T-helper 17 cell (primary cell): ENCODE data around the gene SNX24. TPM values are rescaled to one million over a fixed set of nuclear protein-coding genes. Genes with fewer than 3 reads are reported as not detected.

Experiments used
- ATAC-seq: fragments of 150-1000 bp; cut with Tn5 transposase; 2 replicates; pipeline ENCODE4 v1.10.0; 2021; ENCODE audit warnings: mild to moderate bottlenecking, moderate library complexity
- DNase-seq, 3 donors: peaks; one replicate each; pipeline versions ENCODE4 v3.0.0 to v3.0.0-alpha.2; 2020 to 2021
- H3K9me3 ChIP-seq: one replicate; pipeline ENCODE4 v1.7.0; 2013; ENCODE audit warnings: low read length, mild to moderate bottlenecking; ENCODE audit not compliant: control insufficient read depth, poor library complexity, severe bottlenecking
- H3K27ac Mint-ChIP-seq: one replicate; pipeline ENCODE4 v1.8.0; 2022; ENCODE audit warnings: mild to moderate bottlenecking, moderate library complexity, mixed read lengths
- H3K27me3 Mint-ChIP-seq: one replicate; pipeline ENCODE4 v1.8.0; 2022; ENCODE audit warnings: mixed read lengths
- H3K36me3 Mint-ChIP-seq: one replicate; pipeline ENCODE4 v1.8.0; 2022; ENCODE audit warnings: low read depth, mixed read lengths
- H3K4me1 Mint-ChIP-seq: one replicate; pipeline ENCODE4 v1.8.0; 2022; ENCODE audit warnings: mild to moderate bottlenecking, mixed read lengths
- H3K4me3 Mint-ChIP-seq: one replicate; pipeline ENCODE4 v1.8.0; 2022; ENCODE audit warnings: mild to moderate bottlenecking, moderate library complexity, mixed read lengths
- total RNA-seq, 4 donors: library from RNA in 2 of 4; stranded (reverse) in 2 of 4; gene quantifications; one replicate each; pipeline ENCODE4 v1.2.3 and lab custom pipeline; 2022 to 2026

SNX24 gene
- total RNA-seq, 2 donors from 2014 or later, result 7.3 to 7.7 TPM

- Mint-ChIP-seq H3K27me3 (no peaks in the 10 kb centered on the region), H3K4me1 (peaks cover 7% of the 10 kb centered on the region), H3K4me3 (no peak overlapping the region), H3K27ac (no peak overlapping the region), H3K36me3 (peaks cover 4% of the 10 kb centered on the region)
- DNase-seq (no peak), ATAC-seq (no peak)
- no peaks in the 10 kb centered on the region for H3K9me3 ChIP-seq
These were observed 35.3 kb downstream of the SNX24 start for GRCh38 chr5:122880749-122881148.

GRCh38 chr5:122882831-122883230 is 37.4 kb downstream of the SNX24 start:
- peak overlapping the region; percentile 45 for H3K27ac Mint-ChIP-seq
- no peaks in the 10 kb centered on the region for H3K36me3 Mint-ChIP-seq
- no peak overlapping the region for H3K4me3 Mint-ChIP-seq
- no peaks in the 10 kb centered on the region for H3K9me3 ChIP-seq
- peaks cover 7% of the 10 kb centered on the region for H3K4me1 Mint-ChIP-seq
- H3K27me3 Mint-ChIP-seq, result no peaks in the 10 kb centered on the region
- DNase-seq, result no peak
- ATAC-seq, result no peak

- no peak overlapping the region for H3K4me3 Mint-ChIP-seq
- H3K4me1 Mint-ChIP-seq, result peaks cover 7% of the 10 kb centered on the region
These were observed 39.7 kb downstream of the SNX24 start for GRCh38 chr5:122885045-122885517.

GRCh38 chr5:122885891-122886290 is 40.5 kb downstream of the SNX24 start:
- no peak for DNase-seq
- peaks cover 3% of the 10 kb centered on the region for H3K36me3 Mint-ChIP-seq
- H3K4me1 Mint-ChIP-seq, result peaks cover 7% of the 10 kb centered on the region
- H3K27me3 Mint-ChIP-seq, result no peaks in the 10 kb centered on the region
- no peak overlapping the region for H3K4me3 Mint-ChIP-seq
- H3K9me3 ChIP-seq, result no peaks in the 10 kb centered on the region
- H3K27ac Mint-ChIP-seq, result peak overlapping the region; percentile 69
- ATAC-seq, result no peak

More at GRCh38 chr5:122885045-122885517, 39.7 kb downstream of the SNX24 start:
- no peaks in the 10 kb centered on the region for H3K9me3 ChIP-seq
- no peaks in the 10 kb centered on the region for H3K27me3 Mint-ChIP-seq
- no peak for ATAC-seq
- no peak overlapping the region for H3K27ac Mint-ChIP-seq
- peaks cover 3% of the 10 kb centered on the region for H3K36me3 Mint-ChIP-seq
- DNase-seq, result no peak

GRCh38 chr5:122895141-122895540 is 49.7 kb downstream of the SNX24 start:
- Mint-ChIP-seq H3K27ac (no peak overlapping the region), H3K4me3 (no peak overlapping the region)
- no peak for ATAC-seq

GRCh38 chr5:122896598-122897282 is 51.3 kb downstream of the SNX24 start:
- no peaks in the 10 kb centered on the region for H3K27me3 Mint-ChIP-seq
- H3K4me3 Mint-ChIP-seq, result no peak overlapping the region
- no peak overlapping the region for H3K27ac Mint-ChIP-seq
- ATAC-seq (no peak), DNase-seq (no peak)
- H3K9me3 ChIP-seq, result no peaks in the 10 kb centered on the region
- H3K36me3 Mint-ChIP-seq, result peaks cover under 1% of the 10 kb centered on the region
- peaks cover 7% of the 10 kb centered on the region for H3K4me1 Mint-ChIP-seq

More at GRCh38 chr5:122895141-122895540, 49.7 kb downstream of the SNX24 start:
- DNase-seq, result no peak
- no peaks in the 10 kb centered on the region for H3K9me3 ChIP-seq
- no peaks in the 10 kb centered on the region for H3K27me3 Mint-ChIP-seq
- H3K36me3 Mint-ChIP-seq, result peaks cover 2% of the 10 kb centered on the region
- peaks cover 6% of the 10 kb centered on the region for H3K4me1 Mint-ChIP-seq

GRCh38 chr5:122897283-122897602 is 51.8 kb downstream of the SNX24 start:
- no peaks in the 10 kb centered on the region for H3K36me3 Mint-ChIP-seq
- ATAC-seq (no peak), DNase-seq (no peak)
- peaks cover 12% of the 10 kb centered on the region for H3K4me1 Mint-ChIP-seq
- H3K9me3 ChIP-seq, result no peaks in the 10 kb centered on the region
- H3K4me3 Mint-ChIP-seq, result no peak overlapping the region
- no peak overlapping the region for H3K27ac Mint-ChIP-seq
- no peaks in the 10 kb centered on the region for H3K27me3 Mint-ChIP-seq

GRCh38 chr5:122901346-122901745 is 55.9 kb downstream of the SNX24 start:
- peak overlapping the region; percentile 45 for H3K27ac Mint-ChIP-seq
- ATAC-seq (no peak), DNase-seq (no peak)
- no peaks in the 10 kb centered on the region for H3K36me3 Mint-ChIP-seq
- no peaks in the 10 kb centered on the region for H3K27me3 Mint-ChIP-seq
- H3K9me3 ChIP-seq, result no peaks in the 10 kb centered on the region
- H3K4me3 Mint-ChIP-seq, result no peak overlapping the region
- H3K4me1 Mint-ChIP-seq, result peaks cover 22% of the 10 kb centered on the region

GRCh38 chr5:122902263-122902662 is 56.9 kb downstream of the SNX24 start:
- H3K27ac Mint-ChIP-seq, result peak overlapping the region; percentile 12
- DNase-seq, result no peak

GRCh38 chr5:122906768-122907167 is 61.4 kb downstream of the SNX24 start:
- no peaks in the 10 kb centered on the region for H3K9me3 ChIP-seq
- DNase-seq (no peak), ATAC-seq (no peak)
- H3K4me1 Mint-ChIP-seq, result peaks cover 15% of the 10 kb centered on the region
- no peaks in the 10 kb centered on the region for H3K27me3 Mint-ChIP-seq
- H3K27ac Mint-ChIP-seq, result no peak overlapping the region
- no peaks in the 10 kb centered on the region for H3K36me3 Mint-ChIP-seq
- no peak overlapping the region for H3K4me3 Mint-ChIP-seq

More at GRCh38 chr5:122902263-122902662, 56.9 kb downstream of the SNX24 start:
- Mint-ChIP-seq H3K4me1 (peaks cover 22% of the 10 kb centered on the region), H3K36me3 (no peaks in the 10 kb centered on the region), H3K4me3 (no peak overlapping the region), H3K27me3 (no peaks in the 10 kb centered on the region)
- peak; percentile 36 for ATAC-seq
- H3K9me3 ChIP-seq, result no peaks in the 10 kb centered on the region

GRCh38 chr5:122907276-122907675 is 61.9 kb downstream of the SNX24 start:
- no peak overlapping the region for H3K27ac Mint-ChIP-seq
- peaks cover 10% of the 10 kb centered on the region for H3K4me1 Mint-ChIP-seq
- H3K27me3 Mint-ChIP-seq, result no peaks in the 10 kb centered on the region
- H3K9me3 ChIP-seq, result no peaks in the 10 kb centered on the region
- ATAC-seq, result no peak
- DNase-seq, result no peak
- H3K36me3 Mint-ChIP-seq, result no peaks in the 10 kb centered on the region
- no peak overlapping the region for H3K4me3 Mint-ChIP-seq

- Mint-ChIP-seq H3K36me3 (no peaks in the 10 kb centered on the region), H3K4me3 (no peak overlapping the region), H3K27ac (no peak overlapping the region), H3K4me1 (peaks cover 2% of the 10 kb centered on the region), H3K27me3 (no peaks in the 10 kb centered on the region)
- no peak for ATAC-seq
- H3K9me3 ChIP-seq, result no peaks in the 10 kb centered on the region
- no peak for DNase-seq
These were observed 62.7 kb downstream of the SNX24 start for GRCh38 chr5:122908108-122908507.

- H3K4me1 Mint-ChIP-seq, result no peaks in the 10 kb centered on the region
- no peak overlapping the region for H3K27ac Mint-ChIP-seq
- no peak for DNase-seq
- H3K36me3 Mint-ChIP-seq, result no peaks in the 10 kb centered on the region
- ATAC-seq, result no peak
- H3K27me3 Mint-ChIP-seq, result no peaks in the 10 kb centered on the region
- H3K4me3 Mint-ChIP-seq, result no peak overlapping the region
- no peaks in the 10 kb centered on the region for H3K9me3 ChIP-seq
These were observed 63.2 kb downstream of the SNX24 start for GRCh38 chr5:122908662-122909061.

- Mint-ChIP-seq H3K4me1 (no peaks in the 10 kb centered on the region), H3K27ac (no peak overlapping the region), H3K36me3 (no peaks in the 10 kb centered on the region), H3K4me3 (no peak overlapping the region), H3K27me3 (no peaks in the 10 kb centered on the region)
- no peaks in the 10 kb centered on the region for H3K9me3 ChIP-seq
- DNase-seq, result no peak
- ATAC-seq, result no peak
These were observed 64.2 kb downstream of the SNX24 start for GRCh38 chr5:122909470-122910100.
